ENCODE measurements around the gene USP48. TPM values are rescaled to one million over a fixed set of nuclear protein-coding genes. Genes with fewer than 3 reads are reported as not detected.
A peak's percentile ranks its signal among the peaks of the same experiment; 100 is the strongest.

USP48 gene
- total and polyA plus RNA-seq, 12 donors = 35.9 to 156 (median 86.4) TPM

- H3K9me3 ChIP-seq (replicated peaks in 1 of 3) = no peaks in the 10 kb centered on the region
- H3K4me3 ChIP-seq = no peak overlapping the region
- DNase-seq = peak in 1 of 7 donors; percentile 38
- no peaks in the 10 kb centered on the region for H3K27me3 ChIP-seq
- peaks cover 0 to 60% of the 10 kb centered on the region in 2 donors for H3K36me3 ChIP-seq (replicated peaks in 1 of 2)
- peak overlapping the region; percentile 15 to 66 (median 32) for H3K27ac ChIP-seq
- WGBS, 4 donors = 70 to 74% (median 71%) methylated on average over 3 of the region's 3 CpGs
- H3K4me1 ChIP-seq (replicated peaks in 1 of 2) = peaks cover 13 to 21% of the 10 kb centered on the region in 2 donors
- intact Hi-C loops (cut with DNase I) = no loop called here
- TF ChIP-seq CTCF (IDR thresholded peaks at IDR 0.05) (no peak), POLR2A (IDR thresholded peaks at IDR 0.05) (no peak)
These were observed 28.4 kb downstream of the USP48 start for GRCh38 chr1:21754583-21754982.

GRCh38 chr1:21752186-21752585 is 30.8 kb downstream of the USP48 start:
- intact Hi-C loops (cut with DNase I) = no loop called here
- DNase-seq = no peak
- no peak for TF ChIP-seq CTCF (IDR thresholded peaks at IDR 0.05)
- TF ChIP-seq POLR2A (IDR thresholded peaks at IDR 0.05) = no peak
- H3K27ac ChIP-seq = no peak overlapping the region
- WGBS, 4 donors = 93 to 98% (median 94%) methylated on average over 2 of the region's 2 CpGs
- H3K4me1 ChIP-seq (replicated peaks in 1 of 2) = peaks cover 10% of the 10 kb centered on the region in 2 donors
- no peak overlapping the region for H3K4me3 ChIP-seq
- no peaks in the 10 kb centered on the region for H3K27me3 ChIP-seq
- H3K36me3 ChIP-seq (replicated peaks in 1 of 2) = peaks cover 0 to 73% of the 10 kb centered on the region in 2 donors
- H3K9me3 ChIP-seq (replicated peaks in 1 of 3) = no peaks in the 10 kb centered on the region

- Histone ChIP-seq H3K27me3 (no peaks in the 10 kb centered on the region), H3K27ac (no peak overlapping the region), H3K4me3 (no peak overlapping the region), H3K9me3 (replicated peaks in 1 of 3) (no peaks in the 10 kb centered on the region), H3K36me3 (replicated peaks in 1 of 2) (peaks cover 0 to 81% of the 10 kb centered on the region in 2 donors), H3K4me1 (replicated peaks in 1 of 2) (peaks cover 10% of the 10 kb centered on the region in 2 donors)
- TF ChIP-seq POLR2A (IDR thresholded peaks at IDR 0.05) = no peak
- intact Hi-C loops (cut with DNase I) = no loop called here
- DNase-seq = no peak
- 71 to 87% (median 80%) methylated on average over 2 of the region's 2 CpGs for WGBS, 4 donors
These were observed 31.7 kb downstream of the USP48 start for GRCh38 chr1:21751281-21751680.

- H3K4me1 ChIP-seq (replicated peaks in 1 of 2) = peaks cover 10% of the 10 kb centered on the region in 2 donors
- no peaks in the 10 kb centered on the region for H3K27me3 ChIP-seq
- no peak overlapping the region for H3K4me3 ChIP-seq
- H3K27ac ChIP-seq = no peak overlapping the region
- DNase-seq = no peak
- WGBS, 4 donors = 47 to 75% (median 47%) methylated on average over 2 of the region's 2 CpGs
- intact Hi-C loops (cut with DNase I) = no loop called here
- no peaks in the 10 kb centered on the region for H3K9me3 ChIP-seq (replicated peaks in 1 of 3)
- H3K36me3 ChIP-seq (replicated peaks in 1 of 2) = peaks cover 0 to 82% of the 10 kb centered on the region in 2 donors
- TF ChIP-seq CTCF (IDR thresholded peaks at IDR 0.05) = no peak
- no peak for TF ChIP-seq POLR2A (IDR thresholded peaks at IDR 0.05)
These were observed 32.1 kb downstream of the USP48 start for GRCh38 chr1:21750841-21751240.

- WGBS, 4 donors = 79 to 88% (median 84%) methylated on average over 9 of the region's 9 CpGs
- peaks cover 0 to 77% of the 10 kb centered on the region in 2 donors for H3K36me3 ChIP-seq (replicated peaks in 1 of 2)
- no peak for TF ChIP-seq CTCF (IDR thresholded peaks at IDR 0.05)
- TF ChIP-seq POLR2A (IDR thresholded peaks at IDR 0.05) = no peak
- no peaks in the 10 kb centered on the region for H3K9me3 ChIP-seq (replicated peaks in 1 of 3)
- no peak overlapping the region for H3K4me3 ChIP-seq
- H3K4me1 ChIP-seq (replicated peaks in 1 of 2) = peaks cover 9 to 10% of the 10 kb centered on the region in 2 donors
- DNase-seq = no peak
- no peak overlapping the region for H3K27ac ChIP-seq
- no peaks in the 10 kb centered on the region for H3K27me3 ChIP-seq
- intact Hi-C loops (cut with DNase I) = no loop called here
These were observed 33.0 kb downstream of the USP48 start for GRCh38 chr1:21749859-21750468.

All from adrenal gland (tissue), 12 donors.